ENCODE data around the gene PRR20G.
"Not testable (repeated sequence)": the region's sequence is repeated elsewhere in the genome, so short reads cannot be mapped to it uniquely, and the experiment has no call there.

Gene PRR20G

DNA sequence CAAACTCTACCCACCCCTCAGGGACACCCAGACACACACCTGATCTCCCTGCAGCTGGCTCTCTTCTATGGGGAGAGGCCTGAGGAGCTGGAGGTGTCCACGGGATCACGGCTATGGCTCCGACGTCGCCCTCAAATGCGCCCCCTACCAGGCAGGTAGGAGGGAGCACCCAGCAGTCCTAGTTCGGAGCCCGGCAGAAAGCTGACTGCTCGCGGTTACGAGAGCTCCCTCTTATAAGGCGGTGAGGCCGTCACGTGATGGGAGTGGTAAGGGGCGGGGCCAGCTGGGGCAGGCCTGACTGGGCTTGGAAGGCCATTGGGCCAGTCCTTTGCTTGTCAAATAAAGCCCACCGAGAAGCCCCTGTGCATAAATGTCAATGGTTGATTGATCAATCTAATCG is at the start of gene PRR20G:
TSS of gene PRR20G (minus strand) at position 207 of the 400 bp plus-strand sequence. CDS start 681 bp downstream, outside the sequence.
- DNase-seq = no peak

DNA sequence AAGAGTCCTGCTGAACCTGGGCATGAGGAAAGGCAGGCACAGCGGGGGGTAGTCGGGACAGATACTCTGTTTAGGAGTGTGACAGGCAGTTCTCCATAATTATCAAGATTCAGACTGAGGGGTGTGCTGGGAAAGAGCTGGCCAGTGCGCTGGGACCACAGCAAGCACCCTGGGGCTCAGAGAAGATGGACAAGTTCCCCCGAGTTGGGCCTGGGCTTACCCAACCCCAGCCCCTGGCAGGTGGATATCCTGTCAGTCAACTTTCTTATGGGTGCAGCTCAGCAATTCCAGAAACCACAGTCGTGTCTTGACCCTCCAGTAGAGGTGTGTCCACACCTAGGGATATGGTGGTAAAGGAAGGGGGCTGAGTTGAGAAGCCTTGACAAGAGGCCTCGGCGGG is 49.2 kb upstream of the PRR20G start:
- DNase-seq = no peak

DNA sequence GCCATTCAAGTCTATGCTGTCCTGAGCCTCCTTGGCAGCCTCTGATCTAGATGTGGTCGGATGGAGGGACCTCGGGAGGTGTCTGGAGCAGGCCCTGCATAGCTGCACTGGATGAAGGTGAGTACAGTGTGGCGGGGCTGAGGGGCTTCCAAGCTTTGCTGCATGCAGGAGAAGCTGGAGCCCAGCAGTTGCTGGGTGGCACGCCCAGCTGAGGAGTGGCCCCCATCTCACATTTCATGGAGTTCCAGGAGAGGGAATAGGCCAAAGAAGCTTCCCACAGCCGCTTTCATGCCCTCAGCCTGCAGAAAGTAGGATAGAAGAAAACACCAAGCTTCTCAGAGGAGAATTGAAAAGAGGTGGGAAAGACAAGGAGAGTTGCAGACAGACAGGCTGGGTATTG is 48.3 kb upstream of the PRR20G start:
- DNase-seq = no peak

DNA sequence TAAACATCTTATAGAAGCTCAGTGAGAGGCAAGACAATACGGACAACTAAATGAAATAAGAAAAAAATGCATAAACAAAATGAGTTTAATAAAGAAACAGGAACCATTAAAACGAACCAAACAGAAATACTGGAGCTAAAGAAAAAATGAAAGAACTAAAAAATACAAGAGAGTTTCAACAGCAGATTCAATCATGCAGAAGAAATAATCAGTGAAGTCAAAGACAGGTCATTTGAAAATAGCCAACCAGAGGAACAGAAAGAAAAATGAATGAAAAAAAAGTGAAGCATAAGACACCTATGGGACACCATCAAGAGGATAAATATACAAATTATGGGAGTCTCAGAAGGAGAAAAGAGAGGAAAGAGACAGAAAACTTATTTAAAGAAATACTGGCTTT is 42.5 kb upstream of the PRR20G start:
- no peak for DNase-seq

DNA sequence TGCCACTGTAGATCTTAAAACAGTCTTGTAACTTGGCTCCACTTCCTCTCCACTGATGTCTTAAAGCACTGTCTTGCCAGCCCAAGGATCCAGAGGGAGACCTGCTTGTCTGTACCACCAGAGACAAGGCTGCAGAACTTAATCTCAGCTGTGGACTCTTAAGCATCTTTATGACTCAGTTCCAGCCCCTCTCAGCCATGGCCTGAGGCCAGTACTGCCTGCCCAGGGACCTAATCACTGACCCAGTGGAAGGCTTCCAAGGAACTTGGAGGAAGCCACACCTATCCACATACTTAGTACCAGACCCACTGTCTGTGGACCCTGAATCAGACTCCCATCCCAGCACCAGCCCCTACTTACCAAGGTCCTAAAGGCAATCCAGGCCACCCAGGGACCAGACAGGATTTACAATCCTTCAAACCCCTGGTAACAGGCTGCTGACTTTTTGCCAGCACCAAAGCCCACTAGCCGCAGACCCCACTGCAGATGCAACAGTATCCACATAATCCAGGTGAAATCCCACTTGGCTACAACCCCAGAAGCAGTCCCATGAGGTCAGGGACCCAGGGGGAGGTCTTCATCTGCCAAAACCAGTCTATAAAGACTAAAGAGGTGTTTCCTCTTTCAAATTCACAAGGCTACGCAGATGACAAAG is 41.9 kb upstream of the PRR20G start:
- no peak for DNase-seq

DNA sequence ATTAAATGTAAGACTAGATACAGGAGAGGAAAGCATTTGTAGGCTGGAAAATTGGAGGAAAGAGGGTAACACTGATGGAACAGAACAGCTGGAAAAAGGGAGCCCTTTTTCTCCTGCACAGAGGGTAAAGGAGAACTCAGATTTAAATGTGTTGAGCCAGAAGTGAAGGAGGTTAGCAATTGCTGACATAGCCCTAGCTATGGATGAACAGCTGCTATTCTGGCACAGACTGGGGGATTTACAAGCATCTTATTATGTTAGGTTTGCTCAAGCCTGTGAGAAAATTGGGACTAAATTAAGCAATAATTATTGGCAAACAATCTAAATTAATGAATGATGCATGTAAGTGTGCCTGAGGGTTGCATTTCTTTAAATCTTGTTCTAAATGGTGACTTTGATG is 40.6 kb upstream of the PRR20G start:
- no peak for DNase-seq

DNA sequence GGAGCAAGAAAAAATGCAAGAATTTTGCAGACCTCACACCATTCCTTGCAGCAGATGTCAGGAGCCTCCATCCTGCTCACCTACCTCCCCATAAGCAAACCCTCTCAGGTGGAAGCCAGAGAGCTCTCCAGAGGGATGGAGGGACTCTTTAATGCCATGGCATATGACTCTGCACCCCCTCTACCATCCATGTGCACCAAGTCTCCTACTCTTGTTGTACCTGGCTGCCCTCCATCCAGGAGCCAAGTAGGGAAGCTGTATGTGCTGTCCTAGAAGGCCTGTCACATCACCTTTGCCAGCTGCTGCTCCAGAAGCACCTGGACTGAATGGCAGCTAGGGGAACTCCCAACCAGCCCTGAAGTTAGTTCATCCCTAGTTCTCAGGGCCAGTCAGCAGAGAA is 38.5 kb upstream of the PRR20G start:
- DNase-seq = no peak

DNA sequence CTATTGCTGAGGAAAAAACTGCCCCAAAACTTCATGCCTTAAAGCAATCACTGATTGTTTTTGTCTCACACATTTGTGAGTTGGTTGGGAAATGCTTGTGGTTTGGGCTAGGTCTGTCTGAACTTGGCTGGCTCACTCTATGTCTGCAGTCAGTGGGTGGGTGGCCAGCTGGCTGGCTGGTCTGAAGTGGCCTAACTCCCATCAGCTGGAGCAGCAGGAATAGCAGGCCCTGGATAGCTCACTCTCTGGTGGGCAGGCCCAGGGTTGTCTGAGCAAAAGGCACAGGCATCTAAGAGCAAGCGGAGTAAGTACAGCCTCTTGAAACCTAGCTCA is 37.7 kb upstream of the PRR20G start:
- no peak for DNase-seq

DNA sequence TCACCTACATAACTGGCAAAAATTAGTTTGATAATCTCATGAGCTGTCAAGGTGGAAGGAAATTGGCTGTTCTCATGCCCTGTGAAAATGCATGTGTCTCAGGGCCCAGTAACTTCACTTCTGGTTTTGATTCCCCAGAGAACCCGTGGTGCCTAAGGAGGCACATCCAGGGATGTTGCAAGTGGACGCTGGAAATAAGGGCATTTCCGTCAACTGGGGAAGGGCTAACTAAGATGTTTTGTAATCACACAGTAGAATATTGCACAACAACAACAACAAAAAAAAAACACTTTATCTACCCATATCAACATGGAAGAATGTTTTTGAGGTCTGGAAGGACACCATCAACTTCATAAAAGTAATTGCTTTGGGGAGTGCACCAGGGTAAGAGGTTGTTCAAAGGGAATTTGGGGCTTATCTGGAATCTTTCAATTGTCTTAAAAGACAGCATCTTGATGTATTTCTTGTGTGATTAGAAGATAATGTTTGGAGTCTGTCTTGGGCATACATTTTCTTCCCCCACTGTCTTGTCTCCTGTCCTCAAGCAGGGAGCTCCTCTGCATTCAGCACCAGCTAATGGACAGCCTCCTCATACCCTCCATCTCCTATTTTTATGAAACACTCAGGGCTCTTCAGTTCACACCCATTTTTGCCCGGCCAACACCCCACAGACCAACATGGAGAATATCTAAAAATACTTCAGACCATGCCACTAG is 37.2 kb upstream of the PRR20G start:
- no peak for DNase-seq

DNA sequence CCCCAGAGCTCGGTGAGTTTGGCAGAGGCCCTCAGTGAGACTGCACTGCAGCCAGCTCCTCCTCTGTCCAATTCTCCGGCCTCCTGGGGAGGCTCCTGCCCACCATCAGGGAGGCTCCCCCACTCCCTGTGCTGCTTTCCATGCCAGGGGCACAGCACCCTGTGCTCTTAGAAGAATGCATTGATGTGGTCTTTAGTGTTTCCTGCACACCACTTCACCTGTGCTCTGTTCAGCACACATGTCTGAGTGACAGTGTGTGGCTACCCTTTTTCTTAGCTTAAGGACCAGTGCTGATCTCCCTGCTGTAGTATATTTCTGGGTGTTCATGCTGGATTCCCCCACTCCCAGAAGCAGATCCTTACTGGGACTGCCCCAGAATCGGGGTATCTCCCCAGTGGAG is 36.2 kb upstream of the PRR20G start:
- DNase-seq = no peak

DNA sequence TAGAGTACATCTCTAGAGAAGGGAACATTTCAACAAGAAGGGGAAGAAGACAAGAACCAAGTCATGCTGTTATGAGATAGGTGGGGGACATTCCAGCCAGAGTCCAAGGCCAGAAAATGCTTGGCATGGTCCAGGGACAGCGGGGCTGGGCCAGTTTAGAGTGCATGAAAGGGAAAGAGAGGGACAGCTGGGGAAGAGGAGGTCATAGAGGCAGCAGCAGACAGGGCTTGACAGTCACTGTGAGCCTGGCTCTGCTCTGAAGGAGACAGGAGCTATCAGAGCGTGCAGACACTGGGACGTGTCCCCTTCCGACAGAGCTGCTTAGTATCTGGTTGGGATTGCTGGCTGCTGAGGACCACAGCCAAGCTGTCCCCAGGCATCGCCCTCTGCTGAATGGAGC is 35.7 kb upstream of the PRR20G start:
- no peak for DNase-seq

DNA sequence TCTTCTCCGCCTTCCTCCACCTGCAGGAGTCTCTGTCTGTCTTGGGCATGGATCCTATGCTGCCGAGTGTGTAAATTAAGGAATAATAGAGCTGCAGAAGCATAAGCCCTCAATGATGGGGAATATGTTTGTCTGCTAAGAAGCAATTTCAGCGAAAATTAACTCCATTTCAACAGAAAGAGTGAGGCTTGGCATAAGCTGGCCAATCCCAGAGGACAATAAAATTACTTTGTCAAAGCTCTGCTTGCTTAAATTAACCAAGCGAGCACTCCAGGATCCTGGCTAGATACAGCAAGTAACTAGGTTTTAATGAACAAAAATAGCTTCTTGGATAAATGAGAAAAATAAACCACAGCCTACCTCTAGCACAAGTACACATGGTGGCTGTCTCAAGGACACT is 33.5 kb upstream of the PRR20G start:
- no peak for DNase-seq

DNA sequence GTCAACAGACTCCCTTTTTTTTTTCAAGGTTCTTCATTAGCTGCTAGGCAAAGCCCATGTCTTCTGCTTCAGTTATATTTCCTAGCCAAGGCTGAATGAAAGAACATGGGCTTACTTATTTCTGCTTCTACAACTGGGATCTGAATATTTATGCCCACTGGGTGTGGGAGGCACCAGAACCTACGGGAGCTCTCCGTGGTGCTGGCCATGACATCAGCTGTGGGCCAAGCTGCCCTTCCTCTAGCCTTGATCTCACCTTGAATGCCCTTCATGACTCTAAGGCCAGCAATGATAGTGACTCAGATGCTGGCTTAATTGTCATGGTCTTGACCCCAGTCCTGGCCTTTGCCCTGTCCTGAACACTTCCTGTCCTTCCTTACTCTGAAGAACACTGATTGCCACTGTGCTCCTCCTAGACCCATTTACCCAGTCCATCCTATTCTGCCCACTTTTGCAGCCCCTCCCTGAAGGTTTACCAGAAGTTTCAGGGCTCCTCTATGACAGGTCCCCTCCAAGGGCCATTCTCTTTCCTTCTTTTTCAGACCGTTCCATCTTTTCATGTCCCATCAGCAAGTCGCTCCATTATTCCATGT is 32.8 kb upstream of the PRR20G start:
- no peak for DNase-seq

DNA sequence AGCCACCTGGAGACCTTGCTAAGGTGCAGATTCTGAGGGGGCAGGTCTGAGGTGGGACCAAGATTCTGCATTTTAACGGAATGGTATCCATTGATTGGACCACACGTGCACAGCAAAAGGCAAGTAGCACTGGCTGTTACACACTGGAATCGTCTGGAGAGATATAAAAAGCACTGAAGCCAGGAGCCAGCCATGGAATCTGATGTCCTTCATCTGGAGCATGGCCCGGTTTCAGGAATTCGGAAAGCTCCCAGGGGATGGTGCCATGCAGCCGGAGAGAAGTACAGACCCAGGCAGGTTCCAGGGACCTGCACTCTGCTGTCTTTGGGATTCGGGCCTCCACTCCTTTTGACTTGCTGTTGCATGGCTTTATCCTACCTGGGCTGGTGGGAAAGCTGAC is 28.8 kb upstream of the PRR20G start:
- DNase-seq = no peak

DNA sequence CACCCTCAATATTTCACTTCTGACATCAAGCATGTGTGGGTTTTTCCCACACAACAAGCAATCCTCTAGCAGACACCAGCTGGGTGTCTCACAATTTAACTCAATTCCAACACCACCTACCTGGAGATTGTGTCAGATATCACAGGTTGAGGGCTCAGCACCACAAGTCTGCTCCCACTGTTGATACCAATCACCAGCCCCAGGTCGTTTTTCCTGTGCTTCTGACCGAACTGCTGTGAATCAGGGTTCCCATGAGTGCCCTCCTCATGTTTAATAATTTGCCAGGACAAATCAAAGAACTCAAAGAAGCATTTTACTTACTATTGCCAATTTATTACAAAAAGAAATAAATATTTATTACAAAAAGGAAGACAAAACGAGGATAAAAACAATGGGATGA is 25.0 kb upstream of the PRR20G start:
- DNase-seq = no peak

DNA sequence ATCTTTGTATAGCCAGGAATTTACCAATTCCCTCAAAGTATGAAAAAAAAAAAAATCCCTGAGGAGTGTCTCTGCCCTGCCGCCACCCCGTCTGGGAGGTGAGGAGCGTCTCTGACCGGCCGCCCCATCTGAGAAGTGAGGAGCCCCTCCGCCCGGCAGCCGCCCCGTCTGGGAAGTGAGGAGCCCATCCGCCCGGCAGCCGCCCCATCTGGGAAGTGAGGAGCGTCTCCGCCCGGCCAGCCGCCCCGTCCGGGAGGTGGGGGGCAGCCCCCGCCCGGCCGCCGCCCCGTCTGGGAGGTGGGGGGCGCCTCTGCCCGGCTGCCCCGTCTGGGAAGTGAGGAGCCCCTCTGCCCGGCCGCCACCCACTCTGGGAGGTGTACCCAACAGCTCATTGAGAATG is 21.0 kb upstream of the PRR20G start:
- not testable (repeated sequence) for DNase-seq

DNA sequence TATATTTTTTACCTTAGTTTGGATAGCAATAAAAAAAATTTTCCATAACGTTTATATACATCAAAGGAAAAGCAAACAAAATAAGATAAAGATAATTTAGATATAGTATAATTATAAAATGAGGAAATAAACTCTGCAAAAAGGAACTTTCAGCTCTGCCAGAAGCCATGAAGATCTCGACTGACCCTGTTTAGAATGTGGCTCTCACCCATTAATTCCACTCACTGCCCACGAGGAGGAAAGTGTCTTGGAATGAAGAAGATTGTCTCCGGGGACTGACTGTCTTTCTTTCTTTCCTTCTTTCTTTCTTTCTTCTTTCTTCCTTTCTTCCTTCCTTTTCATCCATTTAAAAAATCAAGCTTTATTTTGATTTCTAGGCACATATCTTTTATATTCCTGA is 20.1 kb upstream of the PRR20G start:
- DNase-seq = no peak

DNA sequence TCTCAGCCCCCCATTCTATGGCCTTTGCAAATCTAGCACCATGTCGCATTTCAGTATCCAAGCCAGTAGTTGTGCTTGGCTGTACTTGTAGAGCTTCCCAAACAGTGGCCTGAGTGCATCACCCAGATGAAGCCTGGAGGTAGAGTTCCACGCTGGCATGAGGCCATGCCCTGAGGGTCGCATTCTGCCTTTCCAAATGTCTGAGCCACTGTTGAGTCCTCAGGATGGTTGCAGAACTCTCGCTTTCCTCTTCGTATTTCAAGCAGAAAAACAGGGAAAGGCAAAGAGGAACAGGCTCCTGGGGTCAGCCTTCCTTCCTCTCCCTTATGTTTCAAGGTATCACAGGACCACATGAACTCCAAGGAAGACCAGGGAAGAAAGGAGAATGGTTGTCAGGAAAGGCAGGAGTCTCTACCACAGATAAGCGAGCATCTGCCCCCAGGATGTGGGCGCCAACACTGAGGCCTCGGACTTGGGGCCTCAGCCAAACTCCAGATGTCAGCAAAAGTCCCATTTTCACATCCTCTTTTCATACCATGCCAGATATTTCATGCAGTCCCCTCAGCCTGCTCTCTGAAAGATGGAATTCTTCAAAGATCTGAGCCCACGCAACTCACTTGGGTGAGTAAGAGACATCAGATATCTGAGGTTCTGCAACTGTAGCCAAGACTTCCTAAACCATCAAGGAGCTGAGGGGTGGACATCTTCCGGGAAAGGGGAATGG is 19.4 kb upstream of the PRR20G start:
- no peak for DNase-seq

DNA sequence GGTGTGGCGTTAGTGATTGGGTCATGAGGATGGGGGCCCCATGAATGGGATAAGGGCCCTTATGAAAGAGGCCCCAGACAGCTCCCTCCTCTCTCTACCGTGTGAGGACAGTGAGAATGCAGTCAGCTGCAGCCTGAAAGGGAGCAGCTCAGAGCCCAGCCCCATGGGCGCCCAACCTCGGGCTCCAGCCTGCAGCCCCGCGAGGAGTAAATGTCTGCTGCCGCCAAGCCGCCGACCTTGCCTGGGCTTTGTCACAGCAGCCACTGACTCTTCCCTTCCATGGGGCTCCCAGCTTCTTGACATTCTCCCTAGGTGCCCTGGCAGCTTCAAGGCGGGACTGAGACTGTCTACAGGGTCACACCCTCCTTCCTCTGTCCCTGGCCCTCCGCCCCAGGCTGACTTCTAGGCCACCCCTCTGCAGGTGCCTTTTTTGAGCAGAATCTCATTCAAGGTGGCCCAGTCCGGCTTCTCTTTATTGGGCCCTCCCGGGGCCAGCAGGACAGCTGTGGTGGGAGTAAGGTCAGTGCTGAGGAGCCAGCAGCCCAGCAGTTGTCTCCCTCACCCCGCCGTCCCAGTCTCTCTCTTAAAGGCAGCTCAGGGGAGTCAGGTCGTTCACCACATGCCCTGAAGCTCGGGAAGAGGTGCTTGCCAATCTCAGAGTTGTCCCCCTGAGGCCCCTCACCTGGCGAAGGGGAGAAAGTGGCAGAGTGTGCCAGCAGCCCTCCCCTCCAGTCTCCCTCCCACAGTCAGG is 18.7 kb upstream of the PRR20G start:
- DNase-seq = no peak

DNA sequence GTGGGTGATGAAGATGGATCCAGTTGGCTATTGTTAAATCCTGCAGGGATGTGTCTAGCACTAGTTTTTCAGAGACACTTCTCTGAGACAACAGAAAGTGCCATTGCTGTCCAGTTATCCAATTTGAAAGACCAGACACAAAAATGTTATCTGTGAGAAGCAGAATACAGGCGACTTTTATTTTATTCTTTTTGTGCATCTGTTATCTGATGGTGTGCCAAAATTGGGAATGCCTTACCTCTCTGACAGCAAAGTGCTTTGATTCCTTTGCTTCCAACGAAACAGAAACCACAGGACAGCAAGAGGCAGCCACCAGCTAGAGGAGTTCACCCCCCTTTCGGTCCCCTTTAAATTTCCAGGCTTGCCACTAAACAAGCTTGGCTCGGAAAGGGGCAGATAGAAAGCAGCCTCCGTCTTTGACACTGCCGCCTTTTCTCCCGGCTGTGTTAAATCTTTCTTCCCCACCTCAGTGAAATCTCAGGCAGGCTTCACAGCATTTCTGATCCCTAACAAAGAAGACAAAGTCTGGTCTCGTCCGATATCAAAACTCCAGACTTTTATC is 17.7 kb upstream of the PRR20G start:
- DNase-seq = no peak

DNA sequence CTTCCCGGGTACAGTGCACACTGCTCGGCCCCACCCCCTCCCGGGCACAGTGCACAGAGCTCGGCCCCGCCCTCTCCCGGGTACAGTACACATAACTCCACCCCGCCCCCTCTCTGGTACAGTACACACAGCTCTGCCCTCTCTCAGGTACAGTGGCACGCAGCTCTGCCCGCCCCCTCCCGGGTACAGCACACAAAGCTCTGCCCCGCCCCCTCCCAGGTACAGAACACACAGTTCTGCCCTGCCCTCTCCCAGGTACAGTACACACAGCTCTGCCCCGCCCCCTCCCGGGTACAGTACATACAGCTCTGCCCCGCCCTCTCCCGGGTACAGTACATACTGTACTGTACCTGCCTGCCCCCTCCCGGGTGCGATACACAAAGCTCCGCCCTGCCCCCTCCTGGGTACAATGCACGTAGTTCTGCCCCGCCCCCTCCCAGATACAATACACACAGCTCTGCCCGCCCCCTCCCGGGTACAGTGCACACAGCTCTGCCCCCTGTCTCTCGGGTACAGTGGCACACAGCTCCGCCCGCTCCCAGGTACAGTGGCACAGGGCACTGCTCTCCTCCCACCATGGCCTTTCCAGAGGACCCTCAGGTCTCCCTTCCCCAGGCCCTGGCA is 16.4 kb upstream of the PRR20G start:
- peak; percentile 95 for DNase-seq

DNA sequence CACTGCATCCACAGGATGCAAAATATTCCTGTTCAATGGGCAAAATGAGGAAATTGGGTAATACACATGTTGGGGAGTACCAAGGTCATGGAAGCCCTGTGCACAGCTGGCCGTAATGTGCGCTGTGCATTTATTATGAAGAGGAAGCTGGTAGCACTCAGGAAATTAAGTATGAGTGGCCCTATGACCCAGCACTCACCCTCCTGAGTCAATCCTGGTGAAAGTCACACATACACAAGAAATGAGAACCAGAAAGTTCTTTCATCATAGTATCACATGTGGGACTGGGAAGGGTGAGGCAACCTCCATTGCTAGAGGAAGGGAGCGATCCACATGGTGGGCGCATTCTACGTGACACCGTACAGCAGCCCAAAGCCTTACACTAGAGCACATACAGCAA is 11.4 kb upstream of the PRR20G start:
- no peak for DNase-seq

Measured in DMS153 (cell line).